ENCODE data around the gene NUDT4.

DNA sequence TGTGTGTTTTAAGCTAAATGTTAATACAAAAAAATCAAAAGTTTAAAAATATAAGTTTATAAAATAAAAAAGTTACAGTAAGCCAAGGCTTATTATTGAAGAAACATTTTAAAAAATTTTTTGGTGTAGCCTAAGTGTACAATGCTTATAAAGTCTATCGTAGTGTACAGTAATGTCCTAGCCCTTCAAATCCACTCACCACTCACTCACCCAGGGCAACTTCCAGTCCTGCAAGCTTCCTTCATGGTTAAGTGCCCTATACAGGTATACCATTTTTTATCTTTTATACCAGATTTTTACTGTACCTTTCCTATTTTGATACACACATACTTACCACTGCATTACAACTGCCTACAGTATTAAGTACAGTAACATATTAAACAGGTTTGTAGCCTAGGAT, 52.1 kb downstream of the NUDT4 start:
- TF ChIP-seq, protein P1, sequence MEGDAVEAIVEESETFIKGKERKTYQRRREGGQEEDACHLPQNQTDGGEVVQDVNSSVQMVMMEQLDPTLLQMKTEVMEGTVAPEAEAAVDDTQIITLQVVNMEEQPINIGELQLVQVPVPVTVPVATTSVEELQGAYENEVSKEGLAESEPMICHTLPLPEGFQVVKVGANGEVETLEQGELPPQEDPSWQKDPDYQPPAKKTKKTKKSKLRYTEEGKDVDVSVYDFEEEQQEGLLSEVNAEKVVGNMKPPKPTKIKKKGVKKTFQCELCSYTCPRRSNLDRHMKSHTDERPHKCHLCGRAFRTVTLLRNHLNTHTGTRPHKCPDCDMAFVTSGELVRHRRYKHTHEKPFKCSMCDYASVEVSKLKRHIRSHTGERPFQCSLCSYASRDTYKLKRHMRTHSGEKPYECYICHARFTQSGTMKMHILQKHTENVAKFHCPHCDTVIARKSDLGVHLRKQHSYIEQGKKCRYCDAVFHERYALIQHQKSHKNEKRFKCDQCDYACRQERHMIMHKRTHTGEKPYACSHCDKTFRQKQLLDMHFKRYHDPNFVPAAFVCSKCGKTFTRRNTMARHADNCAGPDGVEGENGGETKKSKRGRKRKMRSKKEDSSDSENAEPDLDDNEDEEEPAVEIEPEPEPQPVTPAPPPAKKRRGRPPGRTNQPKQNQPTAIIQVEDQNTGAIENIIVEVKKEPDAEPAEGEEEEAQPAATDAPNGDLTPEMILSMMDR (IDR thresholded peaks at IDR 0.05; ENCODE audit: insufficient read depth, low read depth, low read length): no peak
- TF ChIP-seq EZH2 (IDR thresholded peaks at IDR 0.05; ENCODE audit: insufficient read depth, low read length): no peak

Data from astrocyte (in vitro differentiated cells and primary cell).